ENCODE measurements around the gene KCNRG. TPM values are rescaled to one million over a fixed set of nuclear protein-coding genes. Genes with fewer than 3 reads are reported as not detected.
A peak's percentile ranks its signal among the peaks of the same experiment; 100 is the strongest.

Gene KCNRG
- total RNA-seq, 1 donor from 2014 or later: 1.3 TPM

DNA sequence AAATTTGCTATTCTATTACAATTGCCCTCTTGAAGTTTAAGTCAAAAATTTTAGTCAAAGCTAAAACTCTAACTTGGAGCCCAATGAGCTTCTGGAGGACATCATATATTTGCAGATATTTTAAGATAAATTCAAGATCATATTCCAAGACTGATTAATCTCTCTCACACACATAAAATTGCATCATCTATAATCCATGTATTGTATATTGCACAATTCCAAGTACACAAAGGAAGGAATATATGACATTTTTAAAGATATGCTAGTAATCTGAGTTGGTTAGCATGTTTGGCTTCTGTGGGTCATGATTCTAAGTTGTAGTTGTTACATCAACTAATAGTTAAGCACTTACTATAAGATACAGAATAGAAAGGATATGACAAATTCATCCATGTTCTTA lies 53.3 kb downstream of the KCNRG start:
- Mint-ChIP-seq H3K4me1 (ENCODE audit: low read depth) (peaks cover 7% of the 10 kb centered on the region), H3K9me3 (ENCODE audit: low read depth) (no peaks in the 10 kb centered on the region), H3K27ac (no peak overlapping the region), H3K27me3 (no peaks in the 10 kb centered on the region), H3K4me3 (ENCODE audit: low read depth) (no peak overlapping the region), H3K36me3 (ENCODE audit: insufficient read depth) (peaks cover 10% of the 10 kb centered on the region)
- no peak for DNase-seq (ENCODE audit: low spot score, unreplicated experiment)
- TF ChIP-seq, protein P1, sequence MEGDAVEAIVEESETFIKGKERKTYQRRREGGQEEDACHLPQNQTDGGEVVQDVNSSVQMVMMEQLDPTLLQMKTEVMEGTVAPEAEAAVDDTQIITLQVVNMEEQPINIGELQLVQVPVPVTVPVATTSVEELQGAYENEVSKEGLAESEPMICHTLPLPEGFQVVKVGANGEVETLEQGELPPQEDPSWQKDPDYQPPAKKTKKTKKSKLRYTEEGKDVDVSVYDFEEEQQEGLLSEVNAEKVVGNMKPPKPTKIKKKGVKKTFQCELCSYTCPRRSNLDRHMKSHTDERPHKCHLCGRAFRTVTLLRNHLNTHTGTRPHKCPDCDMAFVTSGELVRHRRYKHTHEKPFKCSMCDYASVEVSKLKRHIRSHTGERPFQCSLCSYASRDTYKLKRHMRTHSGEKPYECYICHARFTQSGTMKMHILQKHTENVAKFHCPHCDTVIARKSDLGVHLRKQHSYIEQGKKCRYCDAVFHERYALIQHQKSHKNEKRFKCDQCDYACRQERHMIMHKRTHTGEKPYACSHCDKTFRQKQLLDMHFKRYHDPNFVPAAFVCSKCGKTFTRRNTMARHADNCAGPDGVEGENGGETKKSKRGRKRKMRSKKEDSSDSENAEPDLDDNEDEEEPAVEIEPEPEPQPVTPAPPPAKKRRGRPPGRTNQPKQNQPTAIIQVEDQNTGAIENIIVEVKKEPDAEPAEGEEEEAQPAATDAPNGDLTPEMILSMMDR (IDR thresholded peaks at IDR 0.05; ENCODE audit: unreplicated experiment): no peak

GRCh38 chr13:50069261-50069660 lies 54.0 kb downstream of the KCNRG start:
- TF ChIP-seq, protein P1 (IDR thresholded peaks at IDR 0.05; ENCODE audit: unreplicated experiment): no peak
- no peak overlapping the region for H3K27ac Mint-ChIP-seq

GRCh38 chr13:50070186-50070585 lies 54.9 kb downstream of the KCNRG start:
- peaks cover 10% of the 10 kb centered on the region for H3K36me3 Mint-ChIP-seq (ENCODE audit: insufficient read depth)
- H3K4me3 Mint-ChIP-seq (ENCODE audit: low read depth): no peak overlapping the region
- no peak for DNase-seq (ENCODE audit: low spot score, unreplicated experiment)
- H3K4me1 Mint-ChIP-seq (ENCODE audit: low read depth): peaks cover 7% of the 10 kb centered on the region
- no peaks in the 10 kb centered on the region for H3K9me3 Mint-ChIP-seq (ENCODE audit: low read depth)
- H3K27me3 Mint-ChIP-seq: no peaks in the 10 kb centered on the region
- TF ChIP-seq, protein P1 (IDR thresholded peaks at IDR 0.05; ENCODE audit: unreplicated experiment): no peak
- H3K27ac Mint-ChIP-seq: no peak overlapping the region

More at GRCh38 chr13:50069261-50069660, 54.0 kb downstream of the KCNRG start:
- no peak for DNase-seq (ENCODE audit: low spot score, unreplicated experiment)
- H3K4me3 Mint-ChIP-seq (ENCODE audit: low read depth): no peak overlapping the region
- H3K27me3 Mint-ChIP-seq: no peaks in the 10 kb centered on the region
- H3K4me1 Mint-ChIP-seq (ENCODE audit: low read depth): peaks cover 7% of the 10 kb centered on the region
- peaks cover 10% of the 10 kb centered on the region for H3K36me3 Mint-ChIP-seq (ENCODE audit: insufficient read depth)
- no peaks in the 10 kb centered on the region for H3K9me3 Mint-ChIP-seq (ENCODE audit: low read depth)

Small RNAs within 50 kb of the gene (microRNA-seq; reads per million reads assigned to microRNA genes)
- gene MIR15A (ENCODE audit: borderline number of aligned reads, unreplicated experiment) (3,219 reads per million, percentile 86 among the genes with 10 or more reads in this experiment), gene MIR16-1 (ENCODE audit: borderline number of aligned reads, unreplicated experiment) (829 reads per million, percentile 78 among the genes with 10 or more reads in this experiment), gene MIR3613 (ENCODE audit: borderline number of aligned reads, unreplicated experiment) (148 reads per million, percentile 59 among the genes with 10 or more reads in this experiment)

Other genes starting within 250 kb of the KCNRG start
- 56.3 and 57.3 TPM in 2 replicates for gene KPNA3, start 222.8 kb upstream of the KCNRG start, total RNA-seq
- gene SPRYD7, start 79.1 kb upstream of the KCNRG start, total RNA-seq: 3.1 and 4.4 TPM in 2 replicates
- 49.1 and 51.6 TPM in 2 replicates for gene TRIM13, start 18.4 kb upstream of the KCNRG start, total RNA-seq